WTC11 (cell line): ENCODE measurements around the gene MRPL51. TPM values are rescaled to one million over a fixed set of nuclear protein-coding genes. Genes with fewer than 3 reads are reported as not detected.
A peak's percentile ranks its signal among the peaks of the same experiment; 100 is the strongest.

ENCODE experiments used
- AR ChIP-seq: fragments of 250-450 bp; sonication (Bioruptor Pico); IDR thresholded peaks from 2 replicates; pipeline ENCODE4 v1.9.0; 2021; ENCODE audit warnings: mild to moderate bottlenecking
- ATF1 ChIP-seq: sonication (generic); formaldehyde crosslinking; IDR thresholded peaks from 2 replicates; pipeline ENCODE4 v1.8.1; 2023; ENCODE audit warnings: mild to moderate bottlenecking, moderate library complexity, missing genetic modification reagents
- CREB1 ChIP-seq: sonication (generic); formaldehyde crosslinking; IDR thresholded peaks from 2 replicates; pipeline ENCODE4 v1.8.0; 2023; ENCODE audit warnings: mild to moderate bottlenecking, missing genetic modification reagents
- CREM ChIP-seq: sonication (generic); formaldehyde crosslinking; IDR thresholded peaks from 2 replicates; pipeline ENCODE4 v1.8.1; 2022; ENCODE audit warnings: mild to moderate bottlenecking, missing genetic modification reagents, moderate library complexity
- E2F4 ChIP-seq: sonication (generic); formaldehyde crosslinking; IDR thresholded peaks from 2 replicates; pipeline ENCODE4 v1.8.1; 2022; ENCODE audit warnings: low read depth, mild to moderate bottlenecking, moderate library complexity, missing genetic modification reagents, borderline replicate concordance
- ERG ChIP-seq: fragments of 250-450 bp; sonication (Bioruptor Pico); IDR thresholded peaks from 2 replicates; pipeline ENCODE4 v1.8.0; 2021; ENCODE audit warnings: mild to moderate bottlenecking
- ESRRA ChIP-seq: sonication (generic); formaldehyde crosslinking; IDR thresholded peaks from 2 replicates; pipeline ENCODE4 v1.8.1; 2022; ENCODE audit warnings: mild to moderate bottlenecking, missing genetic modification reagents, borderline replicate concordance
- FOXJ3 ChIP-seq: sonication (generic); formaldehyde crosslinking; IDR thresholded peaks from 2 replicates; pipeline ENCODE4 v1.9.0; 2021; ENCODE audit warnings: missing genetic modification reagents, mild to moderate bottlenecking, borderline replicate concordance
- FOXK1 ChIP-seq: sonication (generic); formaldehyde crosslinking; IDR thresholded peaks from 2 replicates; pipeline ENCODE4 v1.8.0; 2022; ENCODE audit warnings: mild to moderate bottlenecking, moderate library complexity, missing genetic modification reagents
- FOXP1 ChIP-seq: sonication (generic); formaldehyde crosslinking; IDR thresholded peaks from 2 replicates; pipeline ENCODE4 v1.8.0; 2022; ENCODE audit warnings: missing genetic modification reagents, mild to moderate bottlenecking, moderate library complexity, borderline replicate concordance
- HMGXB4 ChIP-seq: sonication (generic); formaldehyde crosslinking; IDR thresholded peaks from 2 replicates; pipeline ENCODE4 v1.8.1; 2023; ENCODE audit warnings: mild to moderate bottlenecking, moderate library complexity, missing genetic modification reagents
- KAT7 ChIP-seq: sonication (generic); formaldehyde crosslinking; IDR thresholded peaks from 2 replicates; pipeline ENCODE4 v1.8.1; 2023; ENCODE audit warnings: missing genetic modification reagents, mild to moderate bottlenecking, borderline replicate concordance
- MAX ChIP-seq: sonication (generic); formaldehyde crosslinking; IDR thresholded peaks from 2 replicates; pipeline ENCODE4 v1.8.0; 2022; ENCODE audit warnings: mild to moderate bottlenecking, missing genetic modification reagents
- NFATC4 ChIP-seq: fragments of 250-450 bp; sonication (Bioruptor Pico); IDR thresholded peaks from 2 replicates; pipeline ENCODE4 v1.9.0; 2021; ENCODE audit warnings: mild to moderate bottlenecking
- PRRX2 ChIP-seq: fragments of 250-450 bp; sonication (Bioruptor Pico); IDR thresholded peaks from 2 replicates; pipeline ENCODE4 v1.8.0; 2021; ENCODE audit warnings: mild to moderate bottlenecking
- RELA ChIP-seq: sonication (generic); formaldehyde crosslinking; IDR thresholded peaks from 2 replicates; pipeline ENCODE4 v1.8.1; 2022; ENCODE audit warnings: missing genetic modification reagents, mild to moderate bottlenecking, borderline replicate concordance
- TEAD1 ChIP-seq: sonication (generic); formaldehyde crosslinking; IDR thresholded peaks from 2 replicates; pipeline ENCODE4 v1.8.0; 2022; ENCODE audit warnings: mild to moderate bottlenecking, missing genetic modification reagents
- ZNF138 ChIP-seq: sonication (generic); formaldehyde crosslinking; conservative IDR thresholded peaks from 2 replicates; pipeline ENCODE4 v1.8.1; 2022; ENCODE audit warnings: mild to moderate bottlenecking, moderate library complexity, missing genetic modification reagents
- ZNF232 ChIP-seq: sonication (generic); formaldehyde crosslinking; IDR thresholded peaks from 2 replicates; pipeline ENCODE4 v1.8.0; 2022; ENCODE audit warnings: mild to moderate bottlenecking, missing genetic modification reagents
- ZNF317 ChIP-seq: sonication (generic); formaldehyde crosslinking; IDR thresholded peaks from 2 replicates; pipeline ENCODE4 v1.8.1; 2023; ENCODE audit warnings: low read depth, mild to moderate bottlenecking, moderate library complexity, missing genetic modification reagents, borderline replicate concordance
- ZNF416 ChIP-seq: fragments of 250-450 bp; sonication (Bioruptor Pico); IDR thresholded peaks from 2 replicates; pipeline ENCODE4 v1.9.0; 2021; ENCODE audit warnings: mild to moderate bottlenecking, inconsistent platforms
- ZNF425 ChIP-seq: fragments of 250-450 bp; sonication (Bioruptor Pico); conservative IDR thresholded peaks from 2 replicates; pipeline ENCODE4 v1.9.0; 2021; ENCODE audit warnings: mild to moderate bottlenecking
- ZNF532 ChIP-seq: fragments of 250-450 bp; sonication (Bioruptor Pico); IDR thresholded peaks from 2 replicates; pipeline ENCODE4 v1.9.0; 2021; ENCODE audit warnings: mild to moderate bottlenecking, borderline replicate concordance
- total RNA-seq: library from RNA; stranded (reverse); gene quantifications from 3 replicates; pipeline ENCODE4 v1.2.3, GENCODE V29; 2021

Gene MRPL51
- total RNA-seq, 1 experiment from 2014 or later, result 290 TPM

GRCh38 chr12:6538420-6539313 is 45.6 kb upstream of the MRPL51 start (continued):
- TF ChIP-seq RELA (CRISPR knock-in tag) (peak; percentile 71; the same call in 1 of the 2 replicates), ZNF138 (CRISPR knock-in tag) (0 out of 2 replicates have a peak, but pooled peaks have one; percentile 31), CREM (CRISPR knock-in tag) (peak; percentile 67), ATF1 (CRISPR knock-in tag) (peak; percentile 70; the same call in 1 of the 2 replicates), FOXP1 (peak; percentile 37; the same call in 1 of the 2 replicates), ZNF416 (CRISPR knock-in tag) (peak; percentile 92; the same call in 1 of the 2 replicates), ESRRA (CRISPR knock-in tag) (0 out of 2 replicates have a peak, but pooled peaks have one; percentile 56), ERG (CRISPR knock-in tag) (peak; percentile 88), NFATC4 (CRISPR knock-in tag) (peak; percentile 78), AR (CRISPR knock-in tag) (peak; percentile 85; the same call in 1 of the 2 replicates), CREB1 (CRISPR knock-in tag) (peak; percentile 54; the same call in 1 of the 2 replicates), PRRX2 (CRISPR knock-in tag) (peak; percentile 89), E2F4 (0 out of 2 replicates have a peak, but pooled peaks have one; percentile 23), ZNF317 (CRISPR knock-in tag) (peak; percentile 37; the same call in 1 of the 2 replicates), MAX (peak; percentile 50), TEAD1 (CRISPR knock-in tag) (peak; percentile 34; the same call in 1 of the 2 replicates), FOXJ3 (CRISPR knock-in tag) (no peak), ZNF232 (CRISPR knock-in tag) (0 out of 2 replicates have a peak, but pooled peaks have one; percentile 25), KAT7 (no peak), ZNF532 (CRISPR knock-in tag) (peak; percentile 76), ZNF425 (CRISPR knock-in tag) (peak; percentile 71), HMGXB4 (0 out of 2 replicates have a peak, but pooled peaks have one; percentile 36), FOXK1 (CRISPR knock-in tag) (no peak)
